Measurements from ENCODE around the gene AGPS. TPM values are rescaled to one million over a fixed set of nuclear protein-coding genes. Genes with fewer than 3 reads are reported as not detected.

AGPS gene
- total RNA-seq, 4 donors from 2014 or later: 20.2 to 34.0 (median 25.5) TPM

- Histone ChIP-seq H3K4me3 (no peak overlapping the region), H3K27me3 (no peaks in the 10 kb centered on the region), H3K36me3 (peaks cover 0 to 63% (median 7%) of the 10 kb centered on the region in 3 donors), H3K9me3 (peaks cover 0 to 27% (median 23%) of the 10 kb centered on the region in 3 donors), H3K27ac (no peak overlapping the region), H3K4me1 (peaks cover 0 to 4% (median 0%) of the 10 kb centered on the region in 3 donors)
- WGBS, 2 donors: 78 to 79% methylated on average over 1 of the region's 1 CpG
- intact Hi-C loops (cut with DNase I): no loop called here
- no peak for DNase-seq
- TF ChIP-seq CTCF (IDR thresholded peaks at IDR 0.05): no peak
- no peak for TF ChIP-seq POLR2A (IDR thresholded peaks at IDR 0.05)
These were observed 40.8 kb downstream of the AGPS start for GRCh38 chr2:177433402-177433801.

GRCh38 chr2:177434475-177434874, 41.9 kb downstream of the AGPS start:
- 89 to 93% methylated on average over 1 of the region's 1 CpG for WGBS, 2 donors
- H3K27ac ChIP-seq: no peak overlapping the region
- no peaks in the 10 kb centered on the region for H3K4me1 ChIP-seq
- no peak for DNase-seq
- H3K27me3 ChIP-seq: no peaks in the 10 kb centered on the region
- no peak overlapping the region for H3K4me3 ChIP-seq
- intact Hi-C loops (cut with DNase I): no loop called here
- peaks cover 0 to 68% (median 6%) of the 10 kb centered on the region in 3 donors for H3K36me3 ChIP-seq
- TF ChIP-seq CTCF (IDR thresholded peaks at IDR 0.05) (no peak), POLR2A (IDR thresholded peaks at IDR 0.05) (no peak)
- H3K9me3 ChIP-seq: peaks cover 0 to 27% (median 23%) of the 10 kb centered on the region in 3 donors

GRCh38 chr2:177445200-177445599, 52.6 kb downstream of the AGPS start:
- Histone ChIP-seq H3K27me3 (no peaks in the 10 kb centered on the region), H3K9me3 (peaks cover 0 to 5% (median 0%) of the 10 kb centered on the region in 3 donors), H3K4me1 (no peaks in the 10 kb centered on the region), H3K27ac (no peak overlapping the region), H3K36me3 (peaks cover 0 to 66% (median 6%) of the 10 kb centered on the region in 3 donors), H3K4me3 (no peak overlapping the region)
- no peak for DNase-seq
- WGBS, 2 donors: 59 to 63% methylated on average over 1 of the region's 1 CpG
- intact Hi-C loops (cut with DNase I): no loop called here
- TF ChIP-seq CTCF (IDR thresholded peaks at IDR 0.05) (no peak), POLR2A (IDR thresholded peaks at IDR 0.05) (no peak)

- no peaks in the 10 kb centered on the region for H3K27me3 ChIP-seq
- no peaks in the 10 kb centered on the region for H3K4me1 ChIP-seq
- H3K4me3 ChIP-seq: no peak overlapping the region
- no peak for TF ChIP-seq POLR2A (IDR thresholded peaks at IDR 0.05)
- no peak for TF ChIP-seq CTCF (IDR thresholded peaks at IDR 0.05)
- intact Hi-C loops (cut with DNase I): no loop called here
- DNase-seq: no peak
- H3K27ac ChIP-seq: no peak overlapping the region
- WGBS, 2 donors: 83 to 89% methylated on average over 2 of the region's 2 CpGs
- peaks cover 0 to 59% (median 6%) of the 10 kb centered on the region in 3 donors for H3K36me3 ChIP-seq
- H3K9me3 ChIP-seq: peaks cover 0 to 5% (median 0%) of the 10 kb centered on the region in 3 donors
These were observed 55.5 kb downstream of the AGPS start for GRCh38 chr2:177448031-177448430.

- Histone ChIP-seq H3K9me3 (peaks cover 0 to 5% (median 0%) of the 10 kb centered on the region in 3 donors), H3K36me3 (peaks cover 0 to 58% (median 6%) of the 10 kb centered on the region in 3 donors), H3K27ac (no peak overlapping the region), H3K27me3 (no peaks in the 10 kb centered on the region), H3K4me1 (no peaks in the 10 kb centered on the region), H3K4me3 (no peak overlapping the region)
- intact Hi-C loops (cut with DNase I): no loop called here
- 92 to 100% methylated on average over 2 of the region's 2 CpGs for WGBS, 2 donors
- DNase-seq: no peak
- no peak for TF ChIP-seq CTCF (IDR thresholded peaks at IDR 0.05)
- TF ChIP-seq POLR2A (IDR thresholded peaks at IDR 0.05): no peak
These were observed 56.6 kb downstream of the AGPS start for GRCh38 chr2:177449159-177449558.
